GM19452 (cell line): ENCODE data around the gene DENND1A.

Experiments
- ATAC-seq: cut with Tn5 transposase; IDR thresholded peaks from one replicate; pipeline ENCODE4 v1.9.1; 2021; ENCODE audit not compliant: unreplicated experiment

Gene DENND1A

DNA sequence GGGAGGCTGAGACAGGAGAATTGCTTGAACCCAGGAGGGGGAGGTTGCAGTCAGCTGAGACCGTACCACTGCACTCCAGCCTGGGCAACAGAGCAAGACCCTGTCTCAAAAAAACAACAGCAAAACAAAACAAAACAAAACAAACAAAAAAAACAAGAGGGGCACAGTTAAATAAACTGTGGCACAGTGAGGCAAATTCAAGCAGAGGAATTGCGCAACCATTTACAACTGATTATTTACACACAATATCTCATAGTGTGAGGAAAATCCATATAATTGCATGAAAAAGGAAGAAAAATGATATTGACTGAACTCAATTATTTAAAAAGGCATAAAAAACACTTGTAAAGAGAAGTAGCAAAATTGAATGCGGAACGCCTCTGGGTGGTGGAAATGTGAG is 412.4 kb downstream of the DENND1A start:
- ATAC-seq = no peak

DNA sequence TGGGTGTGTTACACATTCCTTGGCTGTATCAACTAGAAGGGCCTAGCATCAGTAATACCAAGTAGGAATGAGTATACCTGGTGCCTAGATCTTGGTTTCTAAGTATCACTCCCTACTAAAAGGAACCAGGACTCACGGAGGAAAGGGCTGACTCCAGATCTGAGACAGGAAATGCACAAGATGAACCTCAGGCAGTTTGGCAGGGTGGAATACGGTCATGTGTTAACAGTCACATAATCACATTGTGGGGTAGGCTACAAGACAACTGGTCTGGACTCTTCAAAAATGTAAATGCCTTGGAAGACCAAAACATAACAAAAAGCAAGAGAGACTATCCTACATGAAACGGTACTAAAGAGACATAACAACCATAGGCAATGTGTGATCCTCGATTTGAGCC is 415.2 kb downstream of the DENND1A start:
- no peak for ATAC-seq

DNA sequence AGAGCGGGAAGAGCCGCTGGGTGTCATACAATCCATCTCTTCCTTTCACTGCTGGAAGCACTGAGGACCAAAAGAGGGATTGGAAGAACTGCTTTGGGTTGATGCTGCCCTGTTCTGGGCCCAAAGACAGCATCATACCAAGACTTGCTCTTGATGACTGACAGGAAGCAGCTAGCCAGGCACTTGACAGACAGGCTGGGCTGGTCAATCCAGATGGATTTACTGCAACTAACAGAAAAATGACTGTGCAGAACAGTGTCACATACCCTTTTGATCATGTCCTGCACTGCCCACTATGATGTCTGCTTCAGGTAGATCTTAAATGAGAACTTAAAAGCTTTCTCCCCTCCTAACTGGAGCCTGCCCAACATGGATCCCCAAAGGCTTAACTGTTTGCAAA is 416.4 kb downstream of the DENND1A start:
- ATAC-seq = no peak

DNA sequence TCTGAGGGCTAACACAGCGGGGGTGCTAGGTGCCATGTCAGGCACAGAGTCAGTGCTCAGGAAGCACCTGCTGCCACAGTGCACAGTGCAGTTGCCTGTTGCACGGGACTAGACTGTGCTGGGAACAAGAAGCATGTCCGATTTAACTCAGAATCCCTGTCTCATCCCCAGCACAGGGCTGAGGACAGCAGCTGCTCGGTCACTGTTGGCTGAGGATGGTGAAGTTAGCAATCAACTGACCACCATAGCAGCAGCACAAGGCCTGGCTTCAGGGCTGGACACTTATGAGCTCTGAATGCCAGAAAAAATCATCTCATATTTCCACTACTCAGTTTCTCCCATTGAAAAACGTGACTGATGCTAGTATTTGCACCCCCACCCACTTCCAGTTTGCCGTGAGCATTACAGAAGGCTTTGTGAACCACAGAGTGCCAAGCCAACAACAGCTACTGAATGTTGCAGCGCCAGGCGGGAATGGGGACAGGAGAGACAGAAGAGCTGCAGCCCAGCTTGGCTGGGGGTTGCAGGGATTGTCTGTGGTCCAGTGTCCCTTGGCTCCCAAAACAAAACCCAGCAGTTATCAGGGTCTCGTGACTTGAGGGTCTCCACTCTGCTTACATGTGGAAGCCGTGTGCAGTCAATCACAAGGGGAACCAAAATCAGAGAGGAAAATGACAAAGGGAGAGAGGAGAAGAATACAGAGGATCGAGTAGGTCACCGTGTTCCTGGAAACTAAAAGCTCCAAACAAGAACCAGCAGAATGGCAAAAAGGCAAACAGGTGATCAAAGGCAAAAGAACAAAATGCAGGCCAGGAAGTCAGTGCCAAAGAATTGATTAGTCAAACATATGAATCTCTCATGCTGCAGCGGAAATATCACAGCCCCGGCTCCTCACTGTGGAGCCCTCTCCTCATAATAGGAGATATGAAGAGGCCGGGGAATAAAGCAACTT is 418.3 kb downstream of the DENND1A start:
- ATAC-seq = no peak

DNA sequence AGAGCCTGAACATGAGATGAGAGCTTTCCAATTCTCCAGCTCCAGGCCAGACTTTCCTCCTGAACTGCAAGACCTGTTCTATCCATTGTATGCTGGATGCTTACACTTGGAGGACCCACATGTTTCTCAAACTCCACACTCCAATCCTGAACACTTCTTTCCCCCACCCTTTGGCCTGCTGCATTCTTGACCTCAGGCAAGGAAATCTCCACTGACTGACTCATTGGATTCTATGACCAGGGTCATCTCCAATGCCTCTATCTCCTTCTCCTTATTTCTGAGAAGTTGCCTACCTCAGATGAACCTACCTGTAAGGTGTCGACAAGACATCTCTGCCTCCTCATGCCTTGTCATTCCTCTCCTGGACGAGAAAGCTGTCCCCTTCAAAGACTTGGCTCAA is 420.3 kb downstream of the DENND1A start:
- ATAC-seq = no peak

DNA sequence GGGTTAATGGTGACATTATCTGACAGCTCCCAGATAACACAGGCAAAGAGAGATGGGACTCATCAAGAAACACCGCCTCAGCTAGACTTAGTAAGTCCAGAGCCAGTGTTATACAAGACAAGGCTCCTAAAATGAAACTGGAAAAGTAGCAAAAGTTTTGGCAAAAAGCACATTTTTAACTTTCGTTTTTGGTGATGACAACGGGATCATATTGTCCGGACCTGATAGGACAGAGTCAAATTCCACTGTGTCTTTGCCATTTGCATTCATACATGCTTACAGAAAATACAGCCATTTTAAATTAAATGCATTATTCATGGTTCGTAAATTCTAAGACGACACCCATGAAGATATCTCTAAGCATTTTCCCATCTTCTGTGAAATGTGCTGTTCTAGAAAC is 421.9 kb downstream of the DENND1A start:
- ATAC-seq = no peak

DNA sequence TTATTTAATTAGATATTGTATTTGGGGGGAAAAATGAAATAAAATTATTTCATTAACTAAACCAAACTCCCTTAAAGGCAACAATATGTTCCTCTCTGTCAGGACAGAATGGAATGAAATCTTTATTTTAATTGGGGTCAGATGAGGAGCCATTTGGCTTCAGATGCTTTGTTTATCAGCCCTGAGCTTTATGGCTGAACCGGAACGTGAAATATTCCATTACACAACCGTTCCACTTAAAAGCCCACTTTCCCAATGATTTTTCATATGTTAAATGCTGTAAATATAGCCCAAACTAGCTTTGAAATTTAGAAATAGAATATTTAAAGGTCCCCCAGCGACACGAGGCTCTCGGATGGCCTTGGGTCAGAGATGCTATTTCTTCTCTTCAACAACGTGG is 424.4 kb downstream of the DENND1A start:
- no peak for ATAC-seq

DNA sequence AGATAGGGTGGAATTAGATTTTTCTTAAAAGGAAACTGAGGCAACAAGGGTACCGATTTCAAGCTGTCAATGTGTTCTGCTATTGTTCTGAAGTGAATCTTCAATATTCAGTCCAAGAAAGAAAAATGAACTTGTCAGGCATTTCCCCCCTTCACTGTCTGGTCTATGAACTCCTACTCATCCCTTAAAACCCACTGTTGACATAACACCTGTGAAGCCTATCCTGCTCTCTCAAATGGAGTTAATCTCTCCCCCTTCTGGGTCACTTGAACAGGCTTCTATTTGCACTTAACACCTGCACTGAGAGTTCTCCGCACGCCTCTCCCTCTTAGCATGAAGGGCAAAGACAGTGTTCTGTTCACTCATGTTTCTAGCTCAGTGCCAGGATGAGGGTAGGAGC is 429.6 kb downstream of the DENND1A start:
- ATAC-seq = no peak

DNA sequence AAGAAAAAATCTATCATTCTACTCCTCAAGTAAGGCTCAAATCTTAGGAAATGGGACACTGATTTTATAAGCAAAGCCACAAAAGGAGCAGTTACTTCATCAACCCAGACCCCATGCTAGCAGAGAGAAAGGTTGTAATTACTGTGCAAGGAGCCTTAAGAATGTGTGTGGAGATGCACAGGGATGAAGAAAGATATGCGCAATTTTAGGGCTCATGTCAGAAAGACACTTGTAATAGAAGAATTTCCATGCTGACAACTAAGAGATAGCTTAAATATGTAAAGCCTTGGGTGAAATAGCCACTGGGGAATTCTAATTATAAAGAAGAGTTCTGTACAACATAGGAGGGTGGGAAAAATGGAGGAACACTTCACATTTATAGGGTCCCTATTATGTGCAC is 432.1 kb downstream of the DENND1A start:
- no peak for ATAC-seq

DNA sequence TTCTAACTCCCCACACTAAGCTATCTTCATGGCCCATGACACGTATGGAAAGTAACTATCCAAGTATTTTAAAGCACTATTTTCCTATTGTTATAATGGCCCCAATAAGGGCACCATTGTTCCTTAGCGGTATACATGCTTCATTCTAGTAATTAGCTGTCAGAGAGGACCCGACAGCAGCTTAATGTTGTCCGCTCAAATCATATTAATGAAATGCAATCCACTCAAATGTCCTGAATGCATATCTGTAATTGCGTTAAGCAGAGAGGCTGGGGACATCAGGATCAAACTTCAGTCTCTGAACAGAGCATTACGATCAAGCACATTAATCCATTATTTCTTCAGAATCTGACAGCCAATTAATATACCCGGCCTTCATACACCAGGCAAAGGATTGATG is 434.2 kb downstream of the DENND1A start:
- ATAC-seq = no peak

DNA sequence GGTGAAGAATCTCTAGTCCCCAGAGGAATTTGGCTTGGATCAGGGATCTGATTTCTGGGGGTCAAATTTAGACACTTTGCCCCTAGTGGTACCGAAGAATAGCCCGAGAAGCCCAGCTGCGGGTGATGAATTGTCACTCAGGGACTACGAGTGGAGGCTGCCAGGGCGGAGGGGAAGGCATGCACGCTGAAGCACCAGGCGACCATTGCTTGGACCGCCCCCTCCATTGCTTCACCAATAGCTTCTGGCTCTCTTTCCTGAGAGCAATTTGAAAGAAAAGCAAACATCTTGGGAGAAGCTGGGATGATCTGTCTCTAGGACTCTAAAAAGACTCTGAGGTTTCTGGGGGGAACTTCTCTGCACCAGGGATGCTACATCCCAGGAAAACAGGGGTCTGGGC is 436.3 kb downstream of the DENND1A start:
- ATAC-seq = no peak

DNA sequence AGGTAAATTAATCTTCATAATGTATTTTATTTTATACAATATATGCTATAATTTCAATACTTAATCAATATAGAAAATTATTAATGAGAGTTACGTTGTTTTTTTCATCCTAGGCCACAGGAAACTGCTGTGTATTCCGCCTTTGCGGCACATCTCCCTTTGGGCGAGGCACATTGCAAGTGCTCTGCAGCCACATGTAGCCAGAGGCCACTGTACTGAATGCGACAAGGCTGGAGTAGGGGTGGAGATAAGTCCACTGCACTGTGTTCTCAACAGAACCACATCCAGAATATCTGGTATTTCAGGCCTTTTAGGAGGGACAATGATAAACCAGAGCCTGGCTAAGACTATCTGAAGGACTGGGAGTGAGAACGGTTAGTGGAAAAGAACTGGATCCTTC is 439.2 kb downstream of the DENND1A start:
- no peak for ATAC-seq

DNA sequence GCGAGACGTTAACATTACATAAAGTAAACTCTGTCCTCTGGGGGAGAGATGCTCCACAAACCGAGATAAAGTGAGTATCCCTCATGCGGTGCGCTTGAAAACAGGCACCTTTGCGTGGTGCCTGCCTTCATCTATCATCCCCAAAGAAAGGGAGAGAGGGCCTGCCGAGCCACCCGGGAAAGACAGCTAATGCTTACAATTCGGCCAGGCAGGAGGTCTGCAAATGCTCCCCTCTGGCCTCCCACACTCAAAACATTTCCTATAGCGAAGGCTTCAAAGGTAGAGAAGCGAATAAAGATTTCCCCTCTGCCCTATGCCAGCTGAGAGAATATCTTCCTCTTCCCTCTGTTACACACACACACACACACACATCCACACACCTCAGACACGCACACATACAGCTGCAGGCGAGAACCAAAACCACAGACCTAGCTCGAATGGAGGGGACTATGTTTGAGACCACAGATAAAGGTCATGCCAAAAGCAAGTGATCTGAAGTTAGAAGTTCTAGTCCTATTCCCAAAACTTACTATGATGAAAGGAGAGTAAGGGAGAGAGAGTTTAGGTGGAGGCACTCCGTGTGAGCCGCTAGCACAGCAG is 441.1 kb downstream of the DENND1A start:
- no peak for ATAC-seq

DNA sequence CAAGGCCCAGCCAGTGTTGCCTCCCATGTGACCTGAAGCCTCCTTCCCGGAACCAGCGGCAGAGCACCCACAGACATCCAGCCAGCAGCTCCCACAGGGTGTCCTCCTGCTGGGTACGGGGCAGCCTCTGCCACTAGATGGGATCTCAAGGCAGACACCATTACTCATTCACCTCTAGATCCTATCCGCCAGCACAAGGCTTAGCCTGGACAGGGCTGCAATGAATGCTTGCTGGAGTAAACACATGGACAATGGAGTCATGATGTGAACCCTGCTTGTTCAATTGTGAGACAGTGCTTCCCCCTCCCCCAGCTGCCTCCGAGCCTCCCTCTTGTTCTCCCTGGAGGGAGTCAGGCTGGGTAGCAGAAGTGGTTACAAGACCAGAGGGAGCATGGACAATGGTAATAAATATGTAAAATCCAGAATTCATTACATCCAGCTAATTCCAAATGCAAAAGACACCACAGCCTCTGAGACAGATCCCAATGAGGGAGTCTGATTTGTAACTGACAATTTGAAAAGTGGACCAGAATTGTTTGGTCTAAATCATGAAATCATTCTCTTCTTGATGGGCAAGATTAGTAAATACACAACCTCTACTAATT is 441.9 kb downstream of the DENND1A start:
- ATAC-seq = no peak

DNA sequence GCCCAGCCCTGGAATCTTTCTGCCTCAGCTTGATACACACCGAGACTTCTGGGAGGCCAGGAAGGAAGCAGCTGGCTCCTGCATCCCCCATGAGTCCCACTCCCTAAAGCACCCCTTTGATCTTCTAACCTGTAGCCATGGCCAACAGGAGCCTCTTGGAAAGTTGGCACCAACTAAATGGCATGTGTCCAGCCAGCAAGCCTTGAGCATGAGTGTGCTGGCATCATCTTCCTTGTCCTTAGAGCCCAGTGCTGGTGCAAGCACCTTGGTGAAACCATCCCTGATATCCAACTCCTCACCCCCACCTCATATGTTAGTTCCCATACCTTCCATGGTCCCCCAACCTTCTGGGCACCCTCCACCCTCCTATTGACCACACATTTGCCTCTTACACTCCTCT is 443.5 kb downstream of the DENND1A start:
- ATAC-seq = no peak

DNA sequence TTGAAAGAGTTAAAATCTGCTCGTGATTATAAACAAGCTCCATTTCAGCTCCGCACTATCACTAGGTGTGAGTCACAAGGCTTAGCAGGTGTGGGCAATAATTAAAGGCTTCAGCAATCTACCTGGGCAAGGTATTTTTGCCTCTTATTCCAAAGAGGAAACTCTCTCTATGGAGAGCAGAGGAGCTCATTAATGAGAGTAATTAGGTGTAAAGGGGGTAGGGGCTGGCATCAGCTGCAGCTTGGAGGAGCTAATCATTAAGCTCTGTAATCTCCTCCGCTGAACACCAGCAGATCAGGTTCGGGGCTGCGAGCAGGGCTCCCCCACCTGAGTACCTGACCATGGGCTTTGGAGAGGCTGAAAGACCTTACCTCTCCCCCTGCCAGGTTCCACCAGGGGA is 444.7 kb downstream of the DENND1A start:
- ATAC-seq = no peak

DNA sequence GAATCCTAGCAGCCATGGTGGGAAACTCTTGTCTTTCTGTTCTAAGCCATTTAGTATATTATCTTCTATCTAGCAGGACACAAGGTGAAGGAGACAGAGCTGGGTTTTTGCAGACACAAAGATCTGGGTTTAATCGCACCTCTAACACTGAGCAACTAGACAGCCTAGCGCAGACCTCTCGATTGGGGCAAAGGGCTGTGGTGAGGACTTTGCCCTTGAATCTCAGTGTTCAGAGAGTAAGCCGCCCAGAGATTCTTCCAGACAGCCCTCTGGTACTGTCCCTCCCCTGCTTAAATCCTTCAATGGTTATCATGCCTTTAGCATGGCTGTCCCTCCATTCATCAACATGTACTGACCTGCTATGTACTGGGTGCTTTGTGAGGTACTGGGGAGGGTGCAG is 445.8 kb downstream of the DENND1A start:
- no peak for ATAC-seq

DNA sequence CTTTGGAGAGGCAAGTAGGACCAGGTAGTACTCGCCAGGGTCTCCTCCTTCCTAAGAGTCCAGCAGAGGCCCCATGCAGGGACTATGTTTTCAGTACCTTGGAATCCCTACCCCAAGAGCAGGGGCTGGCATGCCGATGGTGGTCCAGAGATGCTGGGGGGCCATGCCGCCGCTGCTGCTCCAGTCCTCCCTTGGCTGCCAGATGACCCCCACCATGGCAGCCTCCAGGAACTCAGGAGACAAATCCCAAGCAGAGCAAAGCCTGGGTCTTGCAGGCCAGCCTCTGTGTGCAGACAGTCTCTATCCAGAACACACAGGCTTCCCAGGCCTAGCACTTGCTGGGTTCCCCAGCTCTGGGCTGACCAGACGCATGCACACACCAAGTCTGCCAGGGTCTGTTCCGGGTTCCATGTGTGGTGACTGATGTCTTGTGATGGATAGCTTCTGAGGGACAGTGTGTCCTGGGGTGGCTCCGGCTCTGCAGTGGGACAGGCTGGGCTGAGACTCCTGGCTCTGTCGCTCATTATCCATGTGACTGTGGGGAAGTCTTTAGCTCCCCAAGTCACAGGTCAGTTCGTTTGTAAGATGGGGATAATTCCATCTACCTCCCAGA is 446.6 kb downstream of the DENND1A start:
- ATAC-seq = no peak

DNA sequence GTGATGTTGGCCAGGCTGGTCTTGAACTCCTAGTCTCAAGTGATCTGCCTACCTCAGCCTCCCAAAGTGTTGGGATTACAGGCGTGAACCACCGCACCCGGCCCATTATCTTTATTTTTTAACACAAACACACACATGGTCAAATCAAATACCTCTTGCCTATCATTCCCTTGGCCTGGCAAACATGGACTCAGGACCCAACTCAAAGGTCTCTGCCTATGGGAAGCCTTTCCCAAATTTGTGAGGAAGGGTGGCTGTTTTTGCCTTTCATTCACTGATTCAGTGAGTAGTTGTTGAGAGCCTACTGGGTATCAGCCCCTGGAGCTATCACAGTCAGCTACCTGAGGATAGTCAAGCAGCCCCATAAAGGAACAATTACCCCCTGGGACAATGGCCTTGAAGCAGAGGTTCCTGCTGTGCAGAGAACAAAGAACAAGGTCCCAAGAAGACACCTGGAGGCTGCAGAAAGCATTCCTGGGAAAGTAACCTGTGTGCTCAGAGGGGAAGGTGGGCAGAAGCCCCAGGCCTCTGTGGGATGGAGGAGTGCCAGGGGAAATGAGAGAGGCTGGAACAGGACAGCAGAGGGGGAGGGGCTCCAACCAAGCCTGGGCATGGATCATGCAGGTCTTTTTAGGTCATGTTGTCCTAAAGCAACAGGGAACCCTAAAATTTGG is 447.5 kb downstream of the DENND1A start:
- no peak for ATAC-seq

DNA sequence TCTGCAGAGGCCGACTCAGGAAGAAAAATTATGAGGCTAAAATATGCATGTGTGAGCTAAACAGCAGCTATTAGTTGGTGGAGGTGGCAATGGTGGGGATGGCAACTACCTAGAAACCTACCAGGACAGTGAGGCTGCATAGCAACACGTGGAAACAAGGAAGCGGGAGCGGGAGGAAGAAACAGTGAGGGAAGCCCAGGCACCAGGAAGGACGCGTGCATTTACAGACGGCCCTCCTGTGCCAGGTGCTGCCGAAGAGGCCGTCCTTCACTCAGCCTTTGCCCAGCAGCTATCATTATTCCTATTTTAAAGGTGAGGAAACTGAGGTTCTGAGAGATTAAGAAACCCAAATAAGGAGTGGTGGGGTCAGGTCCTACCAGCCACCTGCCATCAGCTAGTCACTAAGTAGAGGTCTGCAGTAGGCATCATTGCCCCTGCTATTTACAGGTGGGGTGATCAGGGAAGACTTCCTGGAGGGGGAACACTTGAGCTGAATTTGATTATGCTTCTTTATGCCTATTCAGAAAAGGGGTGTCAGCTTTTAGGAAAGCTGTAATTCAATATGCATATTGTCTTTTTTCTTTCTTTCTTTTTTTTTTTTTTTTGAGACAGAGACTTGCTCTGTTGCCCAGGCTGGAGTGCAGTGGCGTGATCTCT is 448.6 kb downstream of the DENND1A start:
- ATAC-seq = no peak

DNA sequence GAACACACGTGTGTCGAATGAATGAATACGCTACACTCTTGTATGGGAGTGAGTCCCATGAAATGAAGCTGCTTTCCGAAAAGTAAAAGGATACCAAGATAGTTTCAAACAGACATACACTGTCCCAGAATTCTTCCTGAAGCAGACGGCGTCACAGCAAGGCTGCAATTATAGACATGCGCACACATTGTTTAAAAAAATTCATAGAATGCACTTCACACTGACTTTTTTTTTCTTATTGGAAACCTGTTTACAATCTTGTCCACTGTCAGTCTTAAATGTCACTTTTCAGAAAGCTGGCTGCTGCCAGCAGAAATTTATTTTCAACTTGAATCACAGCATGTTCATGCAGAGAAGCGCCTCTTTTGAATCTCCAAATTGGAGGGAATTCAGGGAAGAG is 449.1 kb downstream of the DENND1A start:
- ATAC-seq = no peak
